H1 (cell line): Measurements from ENCODE around the gene SNAP29. TPM values are rescaled to one million over a fixed set of nuclear protein-coding genes. Genes with fewer than 3 reads are reported as not detected.

Experiments
- CBX8 ChIP-seq: fragments of 300-800, 300-1000 bp; sonication (generic); IDR thresholded peaks from 2 replicates; pipeline ENCODE4 v1.7.1; 2016; ENCODE audit warnings: low read depth, low read length, borderline replicate concordance
- GTF2F1 ChIP-seq: IDR thresholded peaks from 2 replicates; pipeline ENCODE4 v1.6.1; 2012; ENCODE audit warnings: low read depth, low read length, improper control_type of control experiment, borderline replicate concordance
- NANOG ChIP-seq: IDR thresholded peaks from 2 replicates; pipeline ENCODE4 v1.6.1; 2011; ENCODE audit warnings: low read length, low read depth, mild to moderate bottlenecking, inconsistent platforms; ENCODE audit not compliant: insufficient read depth, poor library complexity, severe bottlenecking
- POU5F1 ChIP-seq: IDR thresholded peaks from 2 replicates; pipeline ENCODE4 v1.6.1; 2011; ENCODE audit warnings: low read depth, mild to moderate bottlenecking, low read length, moderate library complexity
- RBBP5 ChIP-seq: IDR thresholded peaks from 2 replicates; pipeline ENCODE4 v1.7.1; 2012; ENCODE audit warnings: low read depth, mild to moderate bottlenecking, inconsistent platforms, low read length, moderate library complexity, borderline replicate concordance
- RNF2 ChIP-seq: fragments of 200-900, 300-1000 bp; sonication (generic); IDR thresholded peaks from 2 replicates; pipeline ENCODE4 v1.7.1; 2016; ENCODE audit warnings: borderline replicate concordance, low read depth, mild to moderate bottlenecking, antibody characterized with exemption, low read length; ENCODE audit not compliant: poor library complexity, severe bottlenecking; ENCODE audit errors: missing control alignments
- TAF7 ChIP-seq: optimal IDR thresholded peaks from 2 replicates; pipeline ENCODE3; 2011; ENCODE audit warnings: low read depth, mild to moderate bottlenecking, inconsistent platforms, low read length, moderate library complexity, borderline replicate concordance
- polyA plus RNA-seq, 7 experiments: library from polyadenylated mRNA; depleted of rRNA in 3 of 7; stranded (reverse) in 5 of 7; unstranded in 2 of 7; fragments of >200 nt in 5 of 7; fragments of 200-250 nt in 2 of 7; gene quantifications; 1 replicate in 5 of 7; 2 replicates in 1 of 7; 4 replicates in 1 of 7; pipeline versions ENCODE4 v1.2.1 to v1.2.3, GENCODE V29; 2011 to 2013; ENCODE audit warnings: missing spikeins in 2 of 7, mixed read lengths in 2 of 7
- total RNA-seq: library from RNA; stranded (reverse); fragmentation: NEBNext Ultra II Directional; extraction: Animal tissue kit (Norgen Biotek cat#: 25700); gene quantifications from 2 replicates; pipeline ENCODE4 v1.2.1, GENCODE V29; 2021

The SNAP29 gene
- total and polyA plus RNA-seq, 2 of the 8 experiments (the other 6 are each of a cell fraction or from before 2014, with no cell fraction given): 11.8 to 15.0 TPM

GRCh38 chr22:20839837-20840645 lies 18.8 kb upstream of the SNAP29 start (continued):
- no peak for TF ChIP-seq RBBP5
- TF ChIP-seq GTF2F1: no peak
- TF ChIP-seq POU5F1: no peak
- no peak for TF ChIP-seq NANOG
- TF ChIP-seq CBX8: no peak
- no peak for TF ChIP-seq RNF2
- no peak for TF ChIP-seq TAF7
